SK-N-SH treated with all-trans-retinoic acid at 6 μM for 48 hours (cell line): ENCODE data around the gene SPN.
A peak's percentile ranks its signal among the peaks of the same experiment; 100 is the strongest.
"Not testable (repeated sequence)": the region's sequence is repeated elsewhere in the genome, so short reads cannot be mapped to it uniquely, and the experiment has no call there.

Experiments
- ATAC-seq: fragments of 200-7000 bp; cut with Tn5 transposase; 3 replicates; pipeline ENCODE4 v1.9.1; 2020; ENCODE audit warnings: mild to moderate bottlenecking, moderate library complexity
- ARNTL ChIP-seq: fragments of 450-650 bp; formaldehyde crosslinking; IDR thresholded peaks from 2 replicates; pipeline ENCODE4 v1.5.0; 2020; ENCODE audit warnings: low read depth, mild to moderate bottlenecking, moderate library complexity, borderline replicate concordance
- BACH2 ChIP-seq: fragments of 250-450 bp; sonication (Bioruptor Pico); IDR thresholded peaks from 2 replicates; pipeline ENCODE4 v1.9.0; 2021; ENCODE audit warnings: mild to moderate bottlenecking, borderline replicate concordance
- CREB5 ChIP-seq: fragments of 250-450 bp; sonication (Bioruptor Pico); IDR thresholded peaks from 2 replicates; pipeline ENCODE4 v1.5.1; 2020; ENCODE audit warnings: low read depth, mild to moderate bottlenecking, moderate library complexity
- CSDC2 ChIP-seq: fragments of 250-450 bp; sonication (Bioruptor Pico); IDR thresholded peaks from 2 replicates; pipeline ENCODE4 v1.5.0; 2020; ENCODE audit warnings: mild to moderate bottlenecking, moderate library complexity
- ESRRG ChIP-seq: fragments of 250-450 bp; sonication (Bioruptor Pico); IDR thresholded peaks from 2 replicates; pipeline ENCODE4 v1.6.1; 2021; ENCODE audit warnings: mild to moderate bottlenecking
- GLIS3 ChIP-seq: fragments of 250-450 bp; sonication (Bioruptor Pico); IDR thresholded peaks from 2 replicates; pipeline ENCODE4 v1.5.0; 2020; ENCODE audit warnings: mild to moderate bottlenecking, moderate library complexity
- OSR1 ChIP-seq: fragments of 250-450 bp; sonication (Bioruptor Pico); IDR thresholded peaks from 2 replicates; pipeline ENCODE4 v1.8.0; 2022; ENCODE audit warnings: moderate library complexity, mild to moderate bottlenecking, inconsistent platforms
- PPARA ChIP-seq: fragments of 250-450 bp; sonication (Bioruptor Pico); IDR thresholded peaks from 2 replicates; pipeline ENCODE4 v1.5.0; 2020; ENCODE audit warnings: mild to moderate bottlenecking, borderline replicate concordance
- SNAI2 ChIP-seq: fragments of 250-450 bp; sonication (Bioruptor Pico); IDR thresholded peaks from 2 replicates; pipeline ENCODE4 v1.5.0; 2020; ENCODE audit warnings: mild to moderate bottlenecking, moderate library complexity
- TCF4 ChIP-seq: fragments of 250-450 bp; sonication (Bioruptor Pico); IDR thresholded peaks from 2 replicates; pipeline ENCODE4 v1.8.0; 2021; ENCODE audit warnings: mild to moderate bottlenecking, moderate library complexity, borderline replicate concordance
- TOX ChIP-seq: fragments of 250-450 bp; sonication (Bioruptor Pico); IDR thresholded peaks from 2 replicates; pipeline ENCODE4 v1.8.0; 2021; ENCODE audit warnings: mild to moderate bottlenecking, moderate library complexity, borderline replicate concordance
- ZC3H10 ChIP-seq: fragments of 250-450 bp; sonication (Bioruptor Pico); IDR thresholded peaks from 2 replicates; pipeline ENCODE4 v1.5.1; 2021; ENCODE audit warnings: mild to moderate bottlenecking, moderate library complexity
- ZFP3 ChIP-seq: fragments of 250-450 bp; sonication (Bioruptor Pico); IDR thresholded peaks from 2 replicates; pipeline ENCODE4 v1.5.0; 2020; ENCODE audit warnings: mild to moderate bottlenecking, moderate library complexity
- ZNF565 ChIP-seq: fragments of 450-650 bp; formaldehyde crosslinking; conservative IDR thresholded peaks from 2 replicates; pipeline ENCODE4 v1.5.0; 2020; ENCODE audit warnings: low read depth, mild to moderate bottlenecking, moderate library complexity
- ZNF70 ChIP-seq: fragments of 450-650 bp; formaldehyde crosslinking; IDR thresholded peaks from 2 replicates; pipeline ENCODE4 v1.5.0; 2020; ENCODE audit warnings: mild to moderate bottlenecking, moderate library complexity
- ZNF8 ChIP-seq: fragments of 450-650 bp; formaldehyde crosslinking; IDR thresholded peaks from 2 replicates; pipeline ENCODE4 v1.5.0; 2020; ENCODE audit warnings: mild to moderate bottlenecking, moderate library complexity
- TF ChIP-seq, protein P1 (sequence below): fragments of 250-450 bp; sonication (Bioruptor Pico); IDR thresholded peaks from 2 replicates; pipeline ENCODE4 v1.8.0; 2020; ENCODE audit warnings: mild to moderate bottlenecking, moderate library complexity, borderline replicate concordance
- TF ChIP-seq, protein P2 (sequence below): fragments of 250-450 bp; sonication (Bioruptor Pico); IDR thresholded peaks from 2 replicates; pipeline ENCODE4 v1.8.0; 2021; ENCODE audit warnings: low read depth, mild to moderate bottlenecking, moderate library complexity, borderline replicate concordance
- TF ChIP-seq, protein P3 (sequence below): fragments of 250-450 bp; sonication (Bioruptor Pico); IDR thresholded peaks from 2 replicates; pipeline ENCODE4 v1.5.1; 2021; ENCODE audit warnings: mild to moderate bottlenecking, moderate library complexity
- TF ChIP-seq, protein P4 (sequence below): fragments of 250-450 bp; sonication (Bioruptor Pico); IDR thresholded peaks from 2 replicates; pipeline ENCODE4 v1.5.0; 2020; ENCODE audit warnings: mild to moderate bottlenecking, moderate library complexity

SPN gene

GRCh38 chr16:29626778-29627331 is 36.2 kb upstream of the SPN start:
- not testable (repeated sequence) for ATAC-seq

GRCh38 chr16:29627661-29628075 is 35.4 kb upstream of the SPN start:
- peak; percentile 27; the same call in 2 of the 3 replicates for ATAC-seq

GRCh38 chr16:29628707-29629106 is 34.3 kb upstream of the SPN start:
- not testable (repeated sequence) for ATAC-seq

DNA sequence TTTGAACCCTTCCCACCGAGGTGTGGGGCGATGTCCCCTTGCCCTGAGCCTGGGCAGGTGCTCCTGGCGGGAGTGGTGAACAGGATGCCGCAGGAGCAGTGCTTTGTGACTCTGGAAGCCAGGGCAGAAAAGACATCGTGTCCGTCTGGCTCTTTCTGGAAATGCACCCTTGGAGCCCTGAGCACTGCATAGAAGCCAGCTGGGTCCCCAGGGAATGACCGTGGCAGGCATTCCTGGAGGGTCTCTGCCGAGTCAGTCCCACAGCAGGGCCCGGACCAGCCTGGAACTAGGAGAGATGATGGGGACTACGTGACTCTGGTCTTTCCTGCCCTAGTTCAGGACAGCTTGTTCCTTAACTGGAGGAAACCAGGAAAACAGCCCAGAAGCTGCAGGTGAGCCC is 33.7 kb upstream of the SPN start:
- ATAC-seq: 0 out of 3 replicates have a peak, but pooled peaks have one; percentile 14

- not testable (repeated sequence) for ATAC-seq
These were observed 31.4 kb upstream of the SPN start for GRCh38 chr16:29631658-29632057.

GRCh38 chr16:29635902-29636301 is 27.1 kb upstream of the SPN start:
- ATAC-seq: not testable (repeated sequence)

- peak; percentile 74 for ATAC-seq
These were observed 26.7 kb upstream of the SPN start for GRCh38 chr16:29636368-29636767.

DNA sequence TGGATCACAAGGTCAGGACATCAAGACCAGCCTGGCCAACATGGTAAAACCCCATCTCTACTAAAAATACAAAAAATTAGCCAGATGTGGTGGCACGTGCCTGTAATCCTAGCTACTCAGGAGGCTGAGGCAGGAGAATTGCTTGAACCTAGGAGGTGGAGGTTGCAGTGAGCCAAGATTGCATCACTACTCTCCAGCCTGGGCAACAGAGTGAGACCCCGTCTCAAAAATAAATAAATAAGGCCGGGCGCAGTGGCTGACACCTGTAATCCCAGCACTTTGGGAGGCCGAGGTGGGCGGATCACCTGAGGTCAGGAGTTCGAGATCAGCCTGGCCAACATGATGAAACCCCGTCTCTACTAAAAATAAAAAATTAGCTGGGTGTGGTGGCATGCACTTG is 24.3 kb upstream of the SPN start:
- ATAC-seq: not testable (repeated sequence)

- TF ChIP-seq GLIS3 (CRISPR knock-in tag): no peak
- no peak for TF ChIP-seq PPARA (CRISPR knock-in tag)
- no peak for TF ChIP-seq ZFP3
- no peak for TF ChIP-seq ARNTL (CRISPR knock-in tag)
- TF ChIP-seq, protein P1, sequence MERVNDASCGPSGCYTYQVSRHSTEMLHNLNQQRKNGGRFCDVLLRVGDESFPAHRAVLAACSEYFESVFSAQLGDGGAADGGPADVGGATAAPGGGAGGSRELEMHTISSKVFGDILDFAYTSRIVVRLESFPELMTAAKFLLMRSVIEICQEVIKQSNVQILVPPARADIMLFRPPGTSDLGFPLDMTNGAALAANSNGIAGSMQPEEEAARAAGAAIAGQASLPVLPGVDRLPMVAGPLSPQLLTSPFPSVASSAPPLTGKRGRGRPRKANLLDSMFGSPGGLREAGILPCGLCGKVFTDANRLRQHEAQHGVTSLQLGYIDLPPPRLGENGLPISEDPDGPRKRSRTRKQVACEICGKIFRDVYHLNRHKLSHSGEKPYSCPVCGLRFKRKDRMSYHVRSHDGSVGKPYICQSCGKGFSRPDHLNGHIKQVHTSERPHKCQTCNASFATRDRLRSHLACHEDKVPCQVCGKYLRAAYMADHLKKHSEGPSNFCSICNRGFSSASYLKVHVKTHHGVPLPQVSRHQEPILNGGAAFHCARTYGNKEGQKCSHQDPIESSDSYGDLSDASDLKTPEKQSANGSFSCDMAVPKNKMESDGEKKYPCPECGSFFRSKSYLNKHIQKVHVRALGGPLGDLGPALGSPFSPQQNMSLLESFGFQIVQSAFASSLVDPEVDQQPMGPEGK (CRISPR knock-in tag): no peak
- TF ChIP-seq SNAI2 (CRISPR knock-in tag): no peak
- TF ChIP-seq OSR1: no peak
- TF ChIP-seq, protein P2, sequence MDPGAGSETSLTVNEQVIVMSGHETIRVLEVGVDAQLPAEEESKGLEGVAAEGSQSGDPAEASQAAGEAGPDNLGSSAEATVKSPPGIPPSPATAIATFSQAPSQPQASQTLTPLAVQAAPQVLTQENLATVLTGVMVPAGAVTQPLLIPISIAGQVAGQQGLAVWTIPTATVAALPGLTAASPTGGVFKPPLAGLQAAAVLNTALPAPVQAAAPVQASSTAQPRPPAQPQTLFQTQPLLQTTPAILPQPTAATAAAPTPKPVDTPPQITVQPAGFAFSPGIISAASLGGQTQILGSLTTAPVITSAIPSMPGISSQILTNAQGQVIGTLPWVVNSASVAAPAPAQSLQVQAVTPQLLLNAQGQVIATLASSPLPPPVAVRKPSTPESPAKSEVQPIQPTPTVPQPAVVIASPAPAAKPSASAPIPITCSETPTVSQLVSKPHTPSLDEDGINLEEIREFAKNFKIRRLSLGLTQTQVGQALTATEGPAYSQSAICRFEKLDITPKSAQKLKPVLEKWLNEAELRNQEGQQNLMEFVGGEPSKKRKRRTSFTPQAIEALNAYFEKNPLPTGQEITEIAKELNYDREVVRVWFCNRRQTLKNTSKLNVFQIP (CRISPR knock-in tag): no peak
- no peak for TF ChIP-seq BACH2
- no peak for TF ChIP-seq ZC3H10 (CRISPR knock-in tag)
- TF ChIP-seq, protein P3, sequence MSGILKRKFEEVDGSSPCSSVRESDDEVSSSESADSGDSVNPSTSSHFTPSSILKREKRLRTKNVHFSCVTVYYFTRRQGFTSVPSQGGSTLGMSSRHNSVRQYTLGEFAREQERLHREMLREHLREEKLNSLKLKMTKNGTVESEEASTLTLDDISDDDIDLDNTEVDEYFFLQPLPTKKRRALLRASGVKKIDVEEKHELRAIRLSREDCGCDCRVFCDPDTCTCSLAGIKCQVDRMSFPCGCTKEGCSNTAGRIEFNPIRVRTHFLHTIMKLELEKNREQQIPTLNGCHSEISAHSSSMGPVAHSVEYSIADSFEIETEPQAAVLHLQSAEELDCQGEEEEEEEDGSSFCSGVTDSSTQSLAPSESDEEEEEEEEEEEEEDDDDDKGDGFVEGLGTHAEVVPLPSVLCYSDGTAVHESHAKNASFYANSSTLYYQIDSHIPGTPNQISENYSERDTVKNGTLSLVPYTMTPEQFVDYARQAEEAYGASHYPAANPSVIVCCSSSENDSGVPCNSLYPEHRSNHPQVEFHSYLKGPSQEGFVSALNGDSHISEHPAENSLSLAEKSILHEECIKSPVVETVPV (CRISPR knock-in tag): no peak
- TF ChIP-seq ZNF8: no peak
- TF ChIP-seq TCF4 (CRISPR knock-in tag): no peak
- TF ChIP-seq CREB5 (CRISPR knock-in tag): no peak
- TF ChIP-seq, protein P4, sequence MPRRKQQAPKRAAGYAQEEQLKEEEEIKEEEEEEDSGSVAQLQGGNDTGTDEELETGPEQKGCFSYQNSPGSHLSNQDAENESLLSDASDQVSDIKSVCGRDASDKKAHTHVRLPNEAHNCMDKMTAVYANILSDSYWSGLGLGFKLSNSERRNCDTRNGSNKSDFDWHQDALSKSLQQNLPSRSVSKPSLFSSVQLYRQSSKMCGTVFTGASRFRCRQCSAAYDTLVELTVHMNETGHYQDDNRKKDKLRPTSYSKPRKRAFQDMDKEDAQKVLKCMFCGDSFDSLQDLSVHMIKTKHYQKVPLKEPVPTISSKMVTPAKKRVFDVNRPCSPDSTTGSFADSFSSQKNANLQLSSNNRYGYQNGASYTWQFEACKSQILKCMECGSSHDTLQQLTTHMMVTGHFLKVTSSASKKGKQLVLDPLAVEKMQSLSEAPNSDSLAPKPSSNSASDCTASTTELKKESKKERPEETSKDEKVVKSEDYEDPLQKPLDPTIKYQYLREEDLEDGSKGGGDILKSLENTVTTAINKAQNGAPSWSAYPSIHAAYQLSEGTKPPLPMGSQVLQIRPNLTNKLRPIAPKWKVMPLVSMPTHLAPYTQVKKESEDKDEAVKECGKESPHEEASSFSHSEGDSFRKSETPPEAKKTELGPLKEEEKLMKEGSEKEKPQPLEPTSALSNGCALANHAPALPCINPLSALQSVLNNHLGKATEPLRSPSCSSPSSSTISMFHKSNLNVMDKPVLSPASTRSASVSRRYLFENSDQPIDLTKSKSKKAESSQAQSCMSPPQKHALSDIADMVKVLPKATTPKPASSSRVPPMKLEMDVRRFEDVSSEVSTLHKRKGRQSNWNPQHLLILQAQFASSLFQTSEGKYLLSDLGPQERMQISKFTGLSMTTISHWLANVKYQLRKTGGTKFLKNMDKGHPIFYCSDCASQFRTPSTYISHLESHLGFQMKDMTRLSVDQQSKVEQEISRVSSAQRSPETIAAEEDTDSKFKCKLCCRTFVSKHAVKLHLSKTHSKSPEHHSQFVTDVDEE (CRISPR knock-in tag): no peak
- no peak for TF ChIP-seq ESRRG (CRISPR knock-in tag)
- no peak for TF ChIP-seq ZNF565 (CRISPR knock-in tag)
- TF ChIP-seq CSDC2 (CRISPR knock-in tag): no peak
- no peak for TF ChIP-seq ZNF70 (CRISPR knock-in tag)
- no peak for TF ChIP-seq TOX
- ATAC-seq: no peak; the same call in 2 of the 3 replicates
These were observed 21.5 kb upstream of the SPN start for GRCh38 chr16:29641561-29641960.
